Gastroesophageal sphincter (tissue), 4 donors: ENCODE measurements around the gene MEGF8. TPM values are rescaled to one million over a fixed set of nuclear protein-coding genes. Genes with fewer than 3 reads are reported as not detected.
A peak's percentile ranks its signal among the peaks of the same experiment; 100 is the strongest.

Experiments
- ATAC-seq: fragments of 150-250 bp; one replicate; pipeline ENCODE4 v1.9.1; 2016; ENCODE audit warnings: mild to moderate bottlenecking, moderate library complexity
- H3K27ac ChIP-seq, 4 donors: fragments of 200-600 bp; sonication (generic) in 3 of 4; 1 replicate in 3 of 4; 2 replicates in 1 of 4; pipeline ENCODE4 v1.5.1; 2016 to 2019
- H3K27me3 ChIP-seq: fragments of 200-600 bp; sonication (generic); one replicate; pipeline ENCODE4 v1.5.1; 2019
- H3K36me3 ChIP-seq, 2 donors: fragments of 200-600 bp; sonication (generic); one replicate each; pipeline ENCODE4 v1.5.1; 2019; ENCODE audit warnings: control low read depth in 1 of 2
- H3K4me1 ChIP-seq, 3 donors: fragments of 200-600 bp; sonication (generic); 1 replicate in 2 of 3; 2 replicates in 1 of 3; pipeline ENCODE4 v1.5.1; 2016 to 2019; ENCODE audit warnings: control low read depth in 2 of 3
- H3K4me3 ChIP-seq, 2 donors: fragments of 200-600 bp; sonication (generic); one replicate each; pipeline ENCODE4 v1.5.1; 2019; ENCODE audit warnings: mild to moderate bottlenecking in 1 of 2, moderate library complexity in 1 of 2
- H3K9me3 ChIP-seq, 3 donors: fragments of 200-600 bp; sonication (generic); one replicate each; pipeline ENCODE4 v1.5.1; 2017 to 2019; ENCODE audit warnings: control low read depth in 2 of 3
- CTCF ChIP-seq, 4 experiments: fragments of 200-600 bp in 2 of 4; fragments of 450-650 bp in 2 of 4; sonication (generic) in 1 of 4; IDR thresholded peaks; one replicate each; pipeline ENCODE4 v1.5.1; 2017 to 2019; ENCODE audit warnings: antibody characterized with exemption in 4 of 4, mild to moderate bottlenecking in 2 of 4, moderate library complexity in 2 of 4
- EP300 ChIP-seq: sonication (generic); formaldehyde crosslinking; IDR thresholded peaks from one replicate; pipeline ENCODE4 v1.6.1; 2017; ENCODE audit warnings: antibody characterized with exemption, mild to moderate bottlenecking
- POLR2A ChIP-seq, 2 donors: fragments of 450-650 bp; IDR thresholded peaks; one replicate each; pipeline ENCODE4 v1.6.1; 2017; ENCODE audit warnings: antibody characterized with exemption in 2 of 2, mild to moderate bottlenecking in 2 of 2, moderate library complexity in 1 of 2
- POLR2AphosphoS5 ChIP-seq: sonication (generic); formaldehyde crosslinking; IDR thresholded peaks from one replicate; pipeline ENCODE4 v1.6.1; 2017; ENCODE audit warnings: antibody characterized with exemption
- WGBS, 2 donors: methylation state at CpG; one replicate each; pipeline ENCODE4 v1.1.5; 2018; ENCODE audit warnings: low coverage in 1 of 2; 5-methylcytosine and 5-hydroxymethylcytosine counted together
- total RNA-seq, 4 donors: library from RNA; depleted of rRNA; stranded (reverse); fragments of >200 nt; gene quantifications; one replicate each; pipeline ENCODE4 v1.1.0, GENCODE V29; 2016

Gene MEGF8
- total RNA-seq, 4 donors from 2014 or later = 13.9 to 44.4 (median 18.1) TPM

DNA sequence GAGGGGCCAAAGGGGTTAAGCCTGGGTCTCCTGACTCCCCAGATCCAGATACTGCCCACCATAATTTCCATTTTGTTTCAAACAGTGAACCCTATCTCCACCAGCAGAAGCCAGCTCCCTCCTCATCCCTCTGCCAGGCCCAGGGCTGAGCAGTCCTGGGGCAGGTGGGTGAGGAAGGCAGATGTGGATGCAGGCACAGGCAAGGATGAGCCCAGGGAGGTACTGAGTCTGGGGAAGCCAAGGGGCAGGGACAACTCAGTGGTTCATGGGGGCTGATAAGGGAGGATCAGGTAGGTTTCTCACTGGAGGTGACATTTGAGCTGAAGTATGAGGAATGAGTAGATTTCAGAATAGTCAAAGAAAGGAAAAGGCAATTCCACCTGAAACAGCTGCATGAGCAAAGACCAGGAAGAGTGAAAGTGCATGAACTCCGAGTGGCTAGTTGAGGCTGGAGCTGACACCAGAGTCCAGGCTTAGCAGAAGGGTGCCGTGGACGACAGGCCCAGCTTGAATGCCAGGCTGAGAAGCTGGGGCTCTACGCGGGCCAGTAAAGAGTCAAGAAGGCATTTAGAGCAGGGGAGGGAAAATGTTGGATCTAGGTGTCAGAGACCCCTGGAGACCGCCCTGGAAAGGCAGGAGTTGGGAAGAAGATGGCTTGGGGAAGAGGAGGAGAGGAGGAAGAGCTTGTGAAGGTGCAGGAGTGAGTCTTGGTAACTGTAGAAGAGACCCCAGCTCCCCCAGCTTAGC is 46.1 kb upstream of the MEGF8 start:
- H3K4me3 ChIP-seq = peak overlapping the region; percentile 52 to 93
- peak overlapping the region; percentile 91 to 99 (median 98) for H3K27ac ChIP-seq
- H3K4me1 ChIP-seq = peaks cover 0 to 90% (median 60%) of the 10 kb centered on the region in 3 donors
- 5 to 8% methylated on average over 5 to 6 of the region's 6 CpGs for WGBS, 2 donors
- no peak for ATAC-seq
- H3K9me3 ChIP-seq = no peaks in the 10 kb centered on the region
- no peaks in the 10 kb centered on the region for H3K27me3 ChIP-seq
- peaks cover 0 to 15% of the 10 kb centered on the region in 2 donors for H3K36me3 ChIP-seq
- no peak for TF ChIP-seq POLR2AphosphoS5
- no peak for TF ChIP-seq EP300
- TF ChIP-seq CTCF (IDR thresholded peaks at IDR 0.05) = no peak
- no peak for TF ChIP-seq POLR2A (IDR thresholded peaks at IDR 0.05)

- Histone ChIP-seq H3K27ac (peak overlapping the region; percentile 91 to 99 (median 98)), H3K9me3 (no peaks in the 10 kb centered on the region), H3K27me3 (no peaks in the 10 kb centered on the region), H3K4me3 (peak overlapping the region; percentile 52 to 93), H3K4me1 (peaks cover 0 to 88% (median 60%) of the 10 kb centered on the region in 3 donors), H3K36me3 (peaks cover 0 to 7% of the 10 kb centered on the region in 2 donors)
- peak in 3 of 4 experiments; percentile 95 to 98 (median 96) for TF ChIP-seq CTCF (IDR thresholded peaks at IDR 0.05)
- no peak for TF ChIP-seq EP300
- TF ChIP-seq POLR2AphosphoS5 = peak; percentile 83
- peak in 1 of 2 donors; percentile 1 for TF ChIP-seq POLR2A (IDR thresholded peaks at IDR 0.05)
- ATAC-seq = peak; percentile 60
- WGBS, 2 donors = 0 to 1% methylated on average over 17 to 18 of the region's 89 CpGs
Observed at GRCh38 chr19:42279902-42280814, 45.3 kb upstream of the MEGF8 start.

DNA sequence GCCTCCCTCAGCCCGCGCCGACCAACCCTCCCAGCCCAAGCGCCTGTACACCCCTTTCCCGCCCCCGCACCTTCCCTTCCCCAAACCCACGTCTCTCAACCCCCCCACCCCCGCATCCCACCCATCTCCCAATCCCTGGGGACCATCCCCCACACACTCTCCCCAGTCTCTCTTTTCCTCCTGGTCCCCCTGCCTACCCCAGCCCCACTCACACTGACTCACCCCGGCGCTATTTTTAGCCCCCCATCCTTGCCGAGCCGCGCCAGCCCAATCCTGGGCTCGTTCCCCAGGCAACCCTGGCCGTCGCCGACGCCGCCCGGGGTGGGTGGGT is 44.7 kb upstream of the MEGF8 start:
- peak; percentile 9 for ATAC-seq
- H3K36me3 ChIP-seq = peaks cover 0 to 2% of the 10 kb centered on the region in 2 donors
- no peaks in the 10 kb centered on the region for H3K27me3 ChIP-seq
- 0% methylated on average over 1 to 3 of the region's 20 CpGs for WGBS, 2 donors
- TF ChIP-seq EP300 (no peak), POLR2AphosphoS5 (no peak), POLR2A (IDR thresholded peaks at IDR 0.05) (no peak), CTCF (IDR thresholded peaks at IDR 0.05) (no peak)
- peak overlapping the region; percentile 91 to 99 (median 98) for H3K27ac ChIP-seq
- H3K4me3 ChIP-seq = peak overlapping the region; percentile 52 to 93
- H3K4me1 ChIP-seq = peaks cover 0 to 88% (median 63%) of the 10 kb centered on the region in 3 donors
- no peaks in the 10 kb centered on the region for H3K9me3 ChIP-seq

GRCh38 chr19:42281146-42281826 is 44.1 kb upstream of the MEGF8 start:
- TF ChIP-seq CTCF (IDR thresholded peaks at IDR 0.05) (no peak), POLR2A (IDR thresholded peaks at IDR 0.05) (no peak), EP300 (no peak)
- peaks cover 0 to 88% (median 68%) of the 10 kb centered on the region in 3 donors for H3K4me1 ChIP-seq
- peak overlapping the region; percentile 52 to 93 for H3K4me3 ChIP-seq
- no peak for ATAC-seq
- peak overlapping the region; percentile 91 to 99 (median 98) for H3K27ac ChIP-seq
- H3K9me3 ChIP-seq = no peaks in the 10 kb centered on the region
- no peaks in the 10 kb centered on the region for H3K36me3 ChIP-seq
- no CpG with 5 or more reads among the region's 25 CpGs for WGBS, 2 donors
- no peaks in the 10 kb centered on the region for H3K27me3 ChIP-seq
